HFFc6 (cell line): Measurements from ENCODE around the gene SALL2. TPM values are rescaled to one million over a fixed set of nuclear protein-coding genes. Genes with fewer than 3 reads are reported as not detected.

Experiments used
- DNase-seq: peaks from one replicate; pipeline ENCODE4 v3.0.0-alpha.2; 2018
- H3K27ac Mint-ChIP-seq: 2 replicates; pipeline ENCODE4 v1.8.0; 2020; ENCODE audit warnings: mild to moderate bottlenecking, mixed read lengths
- H3K27me3 Mint-ChIP-seq: 2 replicates; pipeline ENCODE4 v1.8.0; 2021; ENCODE audit warnings: mild to moderate bottlenecking, moderate library complexity, mixed read lengths; ENCODE audit not compliant: insufficient read depth
- H3K36me3 Mint-ChIP-seq: 2 replicates; pipeline ENCODE4 v1.8.0; 2021; ENCODE audit warnings: low read depth, mixed read lengths
- H3K4me1 Mint-ChIP-seq: 2 replicates; pipeline ENCODE4 v1.8.0; 2020; ENCODE audit warnings: low read depth, mixed read lengths
- H3K4me3 Mint-ChIP-seq: 2 replicates; pipeline ENCODE4 v1.8.0; 2020; ENCODE audit warnings: mild to moderate bottlenecking, moderate library complexity, mixed read lengths
- H3K9me3 Mint-ChIP-seq: 2 replicates; pipeline ENCODE4 v1.8.0; 2020; ENCODE audit warnings: mild to moderate bottlenecking, mixed read lengths
- CTCF ChIP-seq: fragments of 200-600 bp; sonication (generic); IDR thresholded peaks from 2 replicates; pipeline ENCODE4 v1.5.0; 2021; ENCODE audit warnings: antibody characterized with exemption, mild to moderate bottlenecking
- total RNA-seq, 6 experiments: library from RNA; stranded (reverse); fragmentation: NEBNext Ultra II Directional; extraction: Animal tissue kit (Norgen Biotek cat#: 25700); gene quantifications; 2 replicates in 1 of 6; 3 replicates in 5 of 6; pipeline ENCODE4 v1.2.3, GENCODE V29; 2021

SALL2 gene
- total RNA-seq, 6 experiments from 2014 or later, result 0.51 to 2.0 (median 0.99) TPM

GRCh38 chr14:21494902-21495762, 31.0 kb downstream of the SALL2 start:
- Mint-ChIP-seq H3K27ac (peak overlapping the region; percentile 32), H3K4me3 (no peak overlapping the region), H3K4me1 (peaks cover 18% of the 10 kb centered on the region), H3K27me3 (no peaks in the 10 kb centered on the region; the same call in 1 of the 2 replicates), H3K36me3 (peaks cover 32% of the 10 kb centered on the region), H3K9me3 (no peaks in the 10 kb centered on the region)
- TF ChIP-seq CTCF, result no peak
- peak; percentile 13 for DNase-seq

- Mint-ChIP-seq H3K4me3 (0 out of 2 replicates have a peak overlapping the region, but pooled peaks have one; percentile 18), H3K4me1 (peaks cover 15% of the 10 kb centered on the region), H3K9me3 (no peaks in the 10 kb centered on the region), H3K27ac (peak overlapping the region; percentile 76), H3K27me3 (no peaks in the 10 kb centered on the region), H3K36me3 (peaks cover 13% of the 10 kb centered on the region)
- TF ChIP-seq CTCF, result no peak
- peak; percentile 90 for DNase-seq
Measured at GRCh38 chr14:21486640-21487087, 39.5 kb downstream of the SALL2 start.

GRCh38 chr14:21476925-21477681, 49.0 kb downstream of the SALL2 start, which contains the start of the genes RAB2B and TOX4:
Gene RAB2B (minus strand): TSS chr14:21476959. CDS start chr14:21476872, 87 bp downstream.
Gene TOX4 (plus strand): TSS chr14:21477195. CDS start chr14:21477279, 84 bp downstream.
- peak within 1 kb of the TSS; percentile 97 for H3K27ac Mint-ChIP-seq
- H3K4me3 Mint-ChIP-seq, result peak within 1 kb of the TSS; percentile 96
- peak; percentile 93 for TF ChIP-seq CTCF

GRCh38 chr14:21476523-21476924, 49.6 kb downstream of the SALL2 start:
- H3K27ac Mint-ChIP-seq, result peak overlapping the region; percentile 97
- no peaks in the 10 kb centered on the region for H3K9me3 Mint-ChIP-seq
- H3K27me3 Mint-ChIP-seq, result no peaks in the 10 kb centered on the region; the same call in 1 of the 2 replicates
- TF ChIP-seq CTCF, result no peak
- H3K36me3 Mint-ChIP-seq, result peaks cover 19% of the 10 kb centered on the region
- H3K4me1 Mint-ChIP-seq, result peaks cover 13% of the 10 kb centered on the region
- DNase-seq, result peak; percentile 36
- peak overlapping the region; percentile 96 for H3K4me3 Mint-ChIP-seq

More at GRCh38 chr14:21476925-21477681, 49.0 kb downstream of the SALL2 start, which contains the start of the genes RAB2B and TOX4:
- Mint-ChIP-seq H3K4me1 (peaks cover 13% of the 10 kb centered on the region), H3K9me3 (no peaks in the 10 kb centered on the region), H3K36me3 (peaks cover 17% of the 10 kb centered on the region), H3K27me3 (no peaks in the 10 kb centered on the region; the same call in 1 of the 2 replicates)
- DNase-seq, result peak; percentile 98

GRCh38 chr14:21475767-21476522, 50.2 kb downstream of the SALL2 start:
- no peaks in the 10 kb centered on the region for H3K27me3 Mint-ChIP-seq
- peaks cover 13% of the 10 kb centered on the region for H3K4me1 Mint-ChIP-seq
- no peak for TF ChIP-seq CTCF
- H3K4me3 Mint-ChIP-seq, result peak overlapping the region; percentile 96
- peak overlapping the region; percentile 97 for H3K27ac Mint-ChIP-seq
- DNase-seq, result no peak
- H3K36me3 Mint-ChIP-seq, result peaks cover 19% of the 10 kb centered on the region
- no peaks in the 10 kb centered on the region for H3K9me3 Mint-ChIP-seq
